ENCODE data around the gene DDX31. TPM values are rescaled to one million over a fixed set of nuclear protein-coding genes. Genes with fewer than 3 reads are reported as not detected.

The DDX31 gene
- polyA plus RNA-seq, 3 donors: 15.6 to 17.4 (median 17.3) TPM

DNA sequence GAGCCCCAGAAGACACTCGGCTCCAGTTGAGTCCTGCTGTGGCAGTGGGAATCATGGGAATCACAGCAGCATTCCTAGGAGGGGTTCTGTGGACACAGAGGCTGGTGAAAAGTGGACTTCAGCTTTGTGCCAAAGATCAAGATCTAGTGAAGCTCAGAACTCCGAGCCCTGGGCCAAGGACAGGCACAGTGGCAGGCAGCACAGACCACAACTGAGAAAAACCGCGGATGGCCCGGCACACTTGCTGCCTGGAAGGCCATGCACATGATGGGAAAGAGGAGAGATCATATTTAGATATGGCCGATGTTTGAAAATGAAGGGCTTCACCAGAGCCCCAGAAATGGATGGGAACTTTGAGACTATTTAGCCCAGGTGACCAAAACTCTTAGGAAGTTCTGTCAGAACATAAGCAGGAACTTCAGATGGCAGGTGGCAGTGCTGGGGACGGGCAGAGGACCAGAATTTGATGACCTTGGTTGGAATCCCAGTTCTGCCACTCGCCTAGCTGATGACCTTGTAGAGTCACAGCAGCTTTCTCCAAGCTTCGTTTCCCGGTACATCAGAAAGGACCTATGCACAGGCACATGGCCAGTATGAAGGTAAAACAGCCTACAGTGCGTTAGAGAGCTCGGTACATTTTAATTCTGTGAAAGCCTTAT, 69.3 kb downstream of the DDX31 start:
- DNase-seq (ENCODE audit: low read depth in 3 of 3, low spot score in 2 of 3): no peak

DNA sequence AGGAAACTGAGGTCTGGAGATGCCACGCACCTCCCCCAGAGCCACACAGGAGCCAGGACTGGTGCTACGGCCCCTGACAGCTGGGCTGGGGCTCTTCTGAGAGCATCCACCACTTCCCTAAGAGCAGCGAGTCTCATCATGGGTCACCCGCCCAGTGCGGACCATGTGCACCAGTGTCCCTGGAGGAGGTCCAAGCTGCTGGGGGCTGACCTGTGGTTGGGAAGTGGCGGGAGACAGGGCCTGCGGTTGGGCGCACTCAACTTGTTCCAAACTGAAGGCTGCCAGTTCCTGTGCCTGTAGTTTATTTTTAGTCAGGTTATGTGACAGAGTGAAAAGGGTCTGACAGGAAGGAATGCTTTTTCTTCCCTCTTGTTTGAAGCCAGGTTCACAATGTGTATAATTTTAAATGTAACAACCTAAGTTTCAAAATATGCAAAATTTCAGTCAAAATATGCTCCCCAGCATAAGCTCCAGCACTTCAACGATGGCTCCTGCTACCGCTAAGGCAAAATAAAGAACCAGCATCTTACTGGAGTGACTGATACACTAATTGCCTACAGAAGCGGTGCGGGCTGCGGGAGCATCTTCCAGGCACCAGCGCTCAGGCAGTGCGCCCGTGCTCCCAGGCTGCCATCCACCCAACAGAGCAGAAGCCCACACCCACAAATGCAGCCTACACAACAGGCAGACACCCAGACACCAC, 72.6 kb downstream of the DDX31 start:
- no peak for DNase-seq (ENCODE audit: low read depth in 3 of 3, low spot score in 2 of 3)

GRCh38 chr9:132596200-132596599, 73.6 kb downstream of the DDX31 start:
- no peak for DNase-seq (ENCODE audit: low read depth in 3 of 3, low spot score in 2 of 3)

DNA sequence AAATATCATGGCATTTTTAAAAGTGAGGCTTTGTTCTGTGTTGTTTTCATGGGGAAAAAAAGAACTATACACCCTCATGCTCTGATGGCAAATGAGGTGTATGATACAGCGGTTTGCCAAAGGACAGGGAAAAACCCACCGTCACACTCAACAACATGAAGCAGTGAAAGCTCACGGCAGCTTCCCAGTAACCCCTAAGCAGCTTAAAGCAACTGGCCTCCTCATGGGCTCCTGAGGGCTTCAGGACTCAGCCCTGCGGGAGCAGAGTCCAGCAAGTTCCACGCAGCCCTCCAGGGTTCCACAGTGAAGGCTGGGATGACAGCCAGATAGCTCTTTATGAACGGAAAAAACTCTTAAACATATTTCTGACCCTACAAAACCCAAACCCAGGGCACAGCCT, 74.5 kb downstream of the DDX31 start:
- no peak for DNase-seq (ENCODE audit: low read depth in 3 of 3, low spot score in 2 of 3)

GRCh38 chr9:132594412-132594811, 75.4 kb downstream of the DDX31 start:
- DNase-seq (ENCODE audit: low read depth in 3 of 3, low spot score in 2 of 3): no peak

DNA sequence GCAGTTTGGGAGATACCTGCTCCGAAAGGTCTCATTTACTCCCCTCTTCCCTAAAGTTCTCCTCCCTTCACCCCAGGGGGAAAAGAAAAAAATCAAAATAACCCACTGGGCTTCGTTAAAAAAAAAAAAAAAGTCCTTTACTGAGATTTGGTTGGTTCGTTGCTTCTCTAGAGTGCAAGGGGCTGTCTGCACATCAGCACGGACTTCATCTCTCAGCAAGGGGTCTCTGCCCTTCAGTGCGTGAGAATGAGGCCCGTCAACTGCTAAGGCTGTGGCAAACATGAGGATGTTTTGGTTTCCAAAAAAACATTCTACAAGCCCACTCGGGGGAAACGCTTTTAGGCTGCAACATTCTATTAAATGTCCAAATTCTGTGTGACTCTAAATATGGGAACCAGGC, 77.3 kb downstream of the DDX31 start:
- no peak for DNase-seq (ENCODE audit: low read depth in 3 of 3, low spot score in 2 of 3)

- DNase-seq (ENCODE audit: low read depth in 3 of 3, low spot score in 2 of 3): no peak
Measured at GRCh38 chr9:132591751-132592314, 78.0 kb downstream of the DDX31 start.

DNA sequence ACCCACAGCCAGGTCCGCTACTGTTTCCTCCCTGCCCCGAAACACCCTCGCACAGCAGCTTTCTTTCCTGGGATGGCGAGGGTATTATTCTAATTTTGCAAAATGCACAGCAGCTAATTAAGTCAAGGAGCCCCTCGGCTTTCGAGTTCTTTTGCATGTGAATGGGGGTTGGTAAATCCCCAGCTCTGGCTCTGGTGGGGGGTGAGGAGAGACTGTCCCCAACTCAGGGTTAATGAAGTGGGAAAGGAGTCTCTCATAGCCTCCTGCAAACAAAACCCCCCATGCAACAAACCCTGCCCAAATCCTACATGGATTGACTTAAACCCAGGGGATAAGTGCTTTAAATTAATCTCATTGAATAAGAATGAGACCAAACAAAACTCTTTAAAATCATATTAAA, 78.5 kb downstream of the DDX31 start:
- no peak for DNase-seq (ENCODE audit: low read depth in 3 of 3, low spot score in 2 of 3)

DNA sequence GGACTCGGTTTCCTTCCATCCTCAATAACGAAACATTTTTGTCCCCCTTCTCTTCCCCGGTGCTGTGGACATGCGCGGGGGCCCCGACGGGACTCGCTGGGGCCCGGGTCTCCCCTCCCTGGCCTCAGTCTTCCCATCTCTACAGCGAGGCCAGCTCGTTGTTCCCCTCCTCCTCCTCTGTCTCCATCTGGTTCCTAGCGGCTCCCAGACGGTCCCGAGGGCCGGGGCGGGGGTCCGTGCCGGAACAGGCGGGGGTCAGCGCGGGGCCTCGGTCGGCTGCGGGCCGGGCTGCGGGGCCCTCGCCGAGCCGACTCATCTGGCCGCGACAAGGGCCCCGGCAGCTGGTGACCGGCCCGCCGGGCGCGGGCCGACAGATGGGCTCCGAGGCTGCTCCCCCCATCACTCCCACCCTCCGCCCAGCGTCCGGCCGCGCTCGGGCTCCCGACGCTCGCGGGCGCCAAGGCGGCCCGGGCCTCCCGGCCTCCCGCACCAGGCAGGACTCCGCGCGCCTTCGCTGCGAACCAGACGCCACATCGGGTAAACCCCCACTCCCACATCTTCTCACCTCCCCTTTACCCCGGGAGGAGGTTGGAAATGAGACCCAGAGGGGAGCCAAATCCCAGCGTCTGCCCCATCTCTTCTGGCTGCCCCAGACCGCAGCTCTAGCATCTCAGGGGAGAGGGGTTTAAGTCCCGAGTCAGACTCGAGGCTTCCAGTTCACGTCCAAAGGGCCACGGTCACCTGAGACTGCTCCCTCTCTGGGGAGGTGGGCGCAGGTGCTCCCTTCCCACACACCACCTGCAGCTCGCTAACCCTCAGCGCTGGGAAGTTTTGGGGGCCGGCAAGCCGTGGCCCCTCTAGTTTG, 79.2 kb downstream of the DDX31 start:
- DNase-seq (ENCODE audit: low read depth in 3 of 3, low spot score in 2 of 3): no peak

DNA sequence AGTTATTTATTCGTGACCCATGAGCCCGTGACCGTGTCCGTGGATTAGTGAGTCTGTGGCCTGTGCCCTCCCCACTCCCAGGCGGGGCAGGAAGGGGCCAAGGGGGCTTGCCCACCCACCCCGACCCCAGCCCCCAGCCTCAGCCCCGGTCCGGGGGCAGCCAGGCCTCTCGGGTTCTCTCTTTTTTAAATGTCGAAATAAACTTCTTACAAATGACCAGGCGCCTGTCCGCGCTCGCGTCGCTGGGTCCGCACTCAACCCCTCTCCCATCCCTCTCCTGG, 79.8 kb downstream of the DDX31 start:
- no peak for DNase-seq (ENCODE audit: low read depth in 3 of 3, low spot score in 2 of 3)

DNA sequence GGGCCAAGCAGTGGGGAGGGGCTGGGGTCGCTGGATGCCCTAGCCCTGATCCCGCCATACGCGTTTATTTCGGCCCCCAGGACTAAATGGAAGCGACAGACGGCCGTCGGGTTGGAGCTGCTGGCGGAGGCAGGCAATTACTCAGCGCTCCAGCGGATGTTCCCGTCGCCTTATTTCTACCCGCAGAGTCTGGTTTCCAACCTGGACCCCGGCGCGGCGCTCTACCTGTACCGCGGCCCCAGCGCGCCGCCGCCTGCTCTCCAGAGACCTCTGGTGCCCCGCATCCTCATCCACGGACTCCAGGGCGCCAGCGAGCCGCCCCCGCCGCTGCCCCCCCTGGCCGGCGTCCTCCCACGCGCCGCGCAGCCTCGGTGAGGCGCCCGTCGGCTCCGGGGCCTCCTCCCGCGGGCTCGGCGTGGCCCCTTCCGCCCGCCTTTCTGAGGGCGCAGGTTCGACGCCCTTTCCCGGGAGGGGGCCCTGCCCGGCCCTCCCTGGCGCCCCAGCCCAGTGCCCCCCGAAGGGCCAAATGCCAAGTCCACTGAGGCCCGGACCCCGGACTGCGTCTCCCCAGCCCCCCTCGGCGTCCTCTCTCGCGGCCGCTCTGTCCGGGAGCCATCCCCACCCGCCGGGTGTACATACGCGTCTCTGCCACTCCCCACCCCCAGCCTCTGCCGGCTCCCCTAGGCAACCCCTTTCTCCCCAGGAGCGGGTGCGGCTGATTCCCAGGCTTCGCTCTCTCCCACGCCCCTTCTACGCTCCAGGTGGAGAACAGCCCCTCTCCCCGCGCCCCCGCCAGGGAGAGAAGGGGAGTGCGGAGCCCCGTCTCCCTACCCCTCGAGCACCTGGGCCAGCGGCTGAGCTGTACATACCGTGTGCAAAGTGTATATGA, 80.4 kb downstream of the DDX31 start:
- no peak for DNase-seq (ENCODE audit: low read depth in 3 of 3, low spot score in 2 of 3)

GRCh38 chr9:132588501-132589147, 81.2 kb downstream of the DDX31 start:
- DNase-seq (ENCODE audit: low read depth in 3 of 3, low spot score in 2 of 3): no peak

- DNase-seq (ENCODE audit: low read depth in 3 of 3, low spot score in 2 of 3): no peak
Measured at GRCh38 chr9:132588098-132588497, 81.7 kb downstream of the DDX31 start.

GRCh38 chr9:132587592-132587955, 82.2 kb downstream of the DDX31 start:
- no peak for DNase-seq (ENCODE audit: low read depth in 3 of 3, low spot score in 2 of 3)

GRCh38 chr9:132586830-132587591, 82.8 kb downstream of the DDX31 start:
- no peak for DNase-seq (ENCODE audit: low read depth in 3 of 3, low spot score in 2 of 3)

DNA sequence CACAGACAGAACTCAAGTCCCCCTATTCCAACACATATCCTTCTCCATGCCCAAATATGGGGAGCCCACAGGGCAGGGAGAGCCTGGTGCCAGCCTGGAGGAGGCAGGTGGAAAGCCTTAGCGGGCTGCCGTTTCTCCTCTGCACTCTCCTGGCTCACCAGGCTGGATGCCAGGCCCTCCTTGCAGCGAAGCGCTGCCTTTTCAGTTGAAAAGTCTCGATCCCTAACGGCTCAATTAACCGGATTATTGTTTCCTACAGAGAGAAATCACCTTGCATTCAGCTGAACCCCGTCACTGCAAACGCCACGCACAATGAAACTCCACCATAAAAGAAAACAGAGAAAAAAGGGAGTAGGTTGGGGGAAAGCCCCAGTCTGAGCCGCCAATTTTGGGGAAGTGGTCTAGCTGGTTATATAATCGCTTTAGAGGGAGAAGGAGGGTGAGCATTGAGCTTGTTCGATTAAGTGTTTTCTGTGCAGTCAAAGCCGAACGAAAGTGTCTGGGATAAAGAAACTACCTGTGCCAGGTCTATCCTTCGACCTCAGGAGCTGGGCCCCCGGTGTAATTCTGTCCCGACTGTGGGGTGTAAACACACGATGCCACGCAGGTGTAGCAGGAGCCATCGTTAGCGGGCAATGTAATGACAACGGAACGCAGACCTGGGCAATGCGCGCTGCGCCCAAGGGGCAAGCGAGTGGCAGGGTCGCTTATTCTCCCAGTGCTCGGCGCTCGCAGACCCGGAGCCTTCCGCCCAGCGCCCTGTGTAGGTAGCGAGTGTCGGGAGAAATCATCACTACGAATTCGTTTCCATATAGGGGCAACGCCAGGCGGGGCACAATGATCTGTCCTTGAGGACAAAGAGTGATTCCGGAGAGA, 83.6 kb downstream of the DDX31 start:
- no peak for DNase-seq (ENCODE audit: low read depth in 3 of 3, low spot score in 2 of 3)

DNA sequence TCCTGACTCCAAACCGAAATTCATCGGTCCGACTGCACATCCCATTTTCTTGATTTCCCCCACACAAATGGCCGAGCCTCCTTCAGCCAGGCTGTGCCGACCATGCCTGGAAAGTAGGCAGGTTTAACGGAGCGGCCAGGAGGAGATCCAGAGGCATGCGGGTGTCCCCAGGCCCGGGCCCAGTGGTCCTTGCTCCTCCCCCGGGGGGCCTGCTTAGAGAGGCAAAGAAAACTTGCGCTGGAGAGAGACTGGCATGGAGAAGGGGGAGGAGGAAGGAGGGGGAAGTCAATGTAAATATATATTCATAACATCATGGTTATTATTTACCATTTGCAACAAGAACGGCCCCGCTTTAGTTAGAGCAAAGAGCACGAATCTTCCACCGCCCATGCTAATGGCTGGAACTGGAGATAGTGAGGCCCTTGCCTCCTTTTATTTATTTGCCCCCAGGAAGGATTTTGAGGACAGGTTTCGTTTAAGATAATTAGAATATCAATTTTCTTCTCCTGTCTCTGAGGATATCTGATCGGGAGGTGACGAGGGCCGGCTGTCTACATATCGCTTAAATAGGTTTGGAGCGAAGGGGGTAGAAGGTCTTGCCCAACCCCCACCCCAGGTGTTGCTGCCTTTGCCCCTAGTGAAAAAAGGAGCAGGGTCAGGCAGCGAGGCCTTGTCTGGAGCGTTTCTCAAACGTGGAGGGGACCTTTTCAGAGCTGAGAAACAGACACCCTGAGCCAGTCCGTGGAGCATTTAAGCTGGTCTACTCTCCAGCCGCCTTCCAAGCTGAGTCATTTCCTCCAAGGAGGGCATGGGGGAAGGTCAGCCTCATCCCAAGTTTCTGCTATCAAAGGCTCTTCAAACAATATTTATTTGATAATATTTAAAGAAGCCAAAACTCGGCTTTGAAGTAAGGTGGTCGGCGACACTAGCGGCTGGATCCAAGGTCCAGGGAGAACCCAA, 84.9 kb downstream of the DDX31 start:
- DNase-seq (ENCODE audit: low read depth in 3 of 3, low spot score in 2 of 3): no peak
